Keratinocyte (primary cell): ENCODE results near the gene RING1. TPM values are rescaled to one million over a fixed set of nuclear protein-coding genes. Genes with fewer than 3 reads are reported as not detected.

ENCODE experiments used
- DNase-seq: peaks from one replicate; pipeline ENCODE4 v3.0.0-alpha.2; 2011; ENCODE audit warnings: low read depth, missing footprints, low spot score
- FAIRE-seq: peaks from 2 replicates; lab custom pipeline; 2011; peaks lifted over from hg19 to GRCh38; lab: Jason Lieb, UNC
- H2AFZ ChIP-seq: 2 replicates; pipeline ENCODE4 v1.6.0; 2012; ENCODE audit warnings: low read length, control low read depth, inconsistent platforms; ENCODE audit not compliant: control insufficient read depth
- H3K27ac ChIP-seq: 2 replicates; pipeline ENCODE4 v1.5.1; 2011; ENCODE audit warnings: low read length; ENCODE audit not compliant: control insufficient read depth, insufficient read depth
- H3K27me3 ChIP-seq: 3 replicates; pipeline ENCODE4 v1.6.0; 2011; ENCODE audit warnings: low read length; ENCODE audit not compliant: control insufficient read depth, insufficient read depth; ENCODE audit errors: extremely low read depth
- H3K36me3 ChIP-seq, 2 experiments: 2 replicates in 1 of 2; 3 replicates in 1 of 2; pipeline ENCODE4 v1.5.1; 2011; ENCODE audit warnings: low read length in 2 of 2, mild to moderate bottlenecking in 1 of 2; ENCODE audit not compliant: control insufficient read depth in 2 of 2, insufficient read depth in 2 of 2; ENCODE audit errors: extremely low read depth in 1 of 2
- H3K4me1 ChIP-seq: 3 replicates; pipeline ENCODE4 v1.5.1; 2011; ENCODE audit warnings: low read length; ENCODE audit not compliant: control insufficient read depth, insufficient read depth; ENCODE audit errors: extremely low read depth
- H3K4me2 ChIP-seq: 3 replicates; pipeline ENCODE4 v1.6.0; 2011; ENCODE audit warnings: low read depth, low read length; ENCODE audit not compliant: control insufficient read depth, insufficient read depth; ENCODE audit errors: extremely low read depth
- H3K4me3 ChIP-seq, 3 experiments: fragments of 200-600 bp in 1 of 3; sonication (generic) in 1 of 3; 2 replicates in 2 of 3; 3 replicates in 1 of 3; pipeline ENCODE4 v1.5.1; 2011 to 2016; ENCODE audit warnings: low read length in 3 of 3, mild to moderate bottlenecking in 3 of 3, control low read depth in 2 of 3, inconsistent platforms in 1 of 3, low read depth in 1 of 3, mixed read lengths in 1 of 3, mixed run types in 1 of 3, moderate library complexity in 1 of 3; ENCODE audit not compliant: control insufficient read depth in 2 of 3, insufficient read depth in 2 of 3; ENCODE audit errors: extremely low read depth in 1 of 3
- H3K79me2 ChIP-seq: 2 replicates; pipeline ENCODE4 v1.6.0; 2012; ENCODE audit warnings: low read length; ENCODE audit not compliant: control insufficient read depth, insufficient read depth
- H3K9ac ChIP-seq: 3 replicates; pipeline ENCODE4 v1.6.0; 2011; ENCODE audit warnings: low read length; ENCODE audit not compliant: control insufficient read depth, insufficient read depth; ENCODE audit errors: extremely low read depth
- H3K9me1 ChIP-seq: 3 replicates; pipeline ENCODE4 v1.6.0; 2011; ENCODE audit warnings: low read length; ENCODE audit not compliant: control insufficient read depth, insufficient read depth; ENCODE audit errors: extremely low read depth
- H3K9me3 ChIP-seq: 2 replicates; pipeline ENCODE4 v1.5.1; 2012; ENCODE audit warnings: low read depth, low read length; ENCODE audit not compliant: control insufficient read depth
- H4K20me1 ChIP-seq: 3 replicates; pipeline ENCODE4 v1.6.0; 2011; ENCODE audit warnings: low read length; ENCODE audit not compliant: control insufficient read depth, insufficient read depth; ENCODE audit errors: extremely low read depth
- CTCF ChIP-seq, 3 experiments: IDR thresholded peaks in 1 of 3; conservative IDR thresholded peaks in 1 of 3; optimal IDR thresholded peaks in 1 of 3; 2 replicates in 2 of 3; 3 replicates in 1 of 3; pipeline versions ENCODE3 to v1.5.1; 2011; ENCODE audit warnings: low read length in 3 of 3, mild to moderate bottlenecking in 3 of 3, moderate library complexity in 2 of 3, control low read depth in 1 of 3, inconsistent platforms in 1 of 3; ENCODE audit not compliant: insufficient read depth in 2 of 3; ENCODE audit errors: extremely low read depth in 1 of 3
- EZH2 ChIP-seq: IDR thresholded peaks from one replicate; pipeline ENCODE4 v1.6.1; 2012; ENCODE audit warnings: inconsistent platforms, mild to moderate bottlenecking, low read length, moderate library complexity
- dilution Hi-C: fragments of 300-500 bp; cut with MboI; formaldehyde crosslinking; loops from one replicate; pipeline ENCODE4 v1.7.0; 2020; ENCODE audit warnings: low sequenced_read_pairs; ENCODE audit not compliant: extremely low pct_ligation_motif_present
- polyA plus RNA-seq, 5 experiments: library from polyadenylated mRNA; depleted of rRNA in 3 of 5; stranded (reverse) in 3 of 5; stranded (forward) in 1 of 5; unstranded in 1 of 5; fragments of >200 nt; gene quantifications; 1 replicate in 1 of 5; 2 replicates in 3 of 5; 3 replicates in 1 of 5; pipeline versions ENCODE4 v1.2.1 to v1.2.3, GENCODE V29; 2011 to 2012; ENCODE audit warnings: missing spikeins in 2 of 5, low read depth in 1 of 5, low replicate concordance in 1 of 5

The RING1 gene
- polyA plus RNA-seq, 1 donor (not counting 4 experiments of a cell fraction or from before 2014, with no cell fraction given): 23.0 TPM

GRCh38 chr6:33212857-33213165, 4.5 kb downstream of the RING1 start:
- Histone ChIP-seq H3K4me1 (peaks cover 28% of the 10 kb centered on the region), H3K4me3 (peak overlapping the region; percentile 31 to 64 (median 61)), H3K9me1 (no peaks in the 10 kb centered on the region), H3K9ac (peak overlapping the region; percentile 69), H4K20me1 (no peaks in the 10 kb centered on the region), H3K27ac (no peak overlapping the region), H3K9me3 (no peaks in the 10 kb centered on the region), H2AFZ (peak overlapping the region; percentile 77), H3K79me2 (no peaks in the 10 kb centered on the region), H3K4me2 (peak overlapping the region; percentile 82), H3K36me3 (peaks cover 3 to 13% of the 10 kb centered on the region in 2 experiments), H3K27me3 (no peaks in the 10 kb centered on the region)
- TF ChIP-seq CTCF (optimal IDR thresholded peaks at IDR 0.05 in 1 of 3, IDR thresholded peaks at IDR 0.05 in 1 of 3, conservative IDR thresholded peaks at IDR 0.05 in 1 of 3; ENCODE audit: extremely low read depth in 1 of 3, insufficient read depth in 2 of 3, low read length in 3 of 3): no peak
- TF ChIP-seq EZH2: no peak
- FAIRE-seq: no peak
- no peak for DNase-seq
- dilution Hi-C loops: no loop called here

GRCh38 chr6:33213166-33213988, 5.1 kb downstream of the RING1 start:
- DNase-seq (no peak), FAIRE-seq (no peak)
- peaks cover 3 to 13% of the 10 kb centered on the region in 2 experiments for H3K36me3 ChIP-seq
- H3K27me3 ChIP-seq: no peaks in the 10 kb centered on the region
- peak overlapping the region; percentile 69 for H3K9ac ChIP-seq
- H3K27ac ChIP-seq: no peak overlapping the region
- H3K9me3 ChIP-seq: no peaks in the 10 kb centered on the region
- peak overlapping the region; percentile 77 for H2AFZ ChIP-seq
- dilution Hi-C loops: no loop called here
- H3K9me1 ChIP-seq: no peaks in the 10 kb centered on the region
- peaks cover 33% of the 10 kb centered on the region for H3K4me1 ChIP-seq
- H3K4me3 ChIP-seq: peak overlapping the region; percentile 31 to 64 (median 61)
- TF ChIP-seq CTCF (optimal IDR thresholded peaks at IDR 0.05 in 1 of 3, IDR thresholded peaks at IDR 0.05 in 1 of 3, conservative IDR thresholded peaks at IDR 0.05 in 1 of 3; ENCODE audit: extremely low read depth in 1 of 3, insufficient read depth in 2 of 3, low read length in 3 of 3) (no peak), EZH2 (peak; percentile 31)
- peak overlapping the region; percentile 82 for H3K4me2 ChIP-seq
- no peaks in the 10 kb centered on the region for H4K20me1 ChIP-seq
- no peaks in the 10 kb centered on the region for H3K79me2 ChIP-seq
